Activated CD8-positive, alpha-beta T cell treated with anti-CD3 and anti-CD28 coated beads for 36 hours (primary cell): ENCODE results near the gene PABPN1L. TPM values are rescaled to one million over a fixed set of nuclear protein-coding genes. Genes with fewer than 3 reads are reported as not detected.

Experiments used
- ATAC-seq: fragments of 200-7000 bp; cut with Tn5 transposase; one replicate; pipeline ENCODE4 v1.10.0; 2021; ENCODE audit warnings: mild to moderate bottlenecking, moderate library complexity
- CTCF ChIA-PET: fragments of 350-600 bp; sonication (Branson Sonifier 250); formaldehyde crosslinking; loops from one replicate; lab custom pipeline; 2021; ENCODE audit warnings: antibody characterized with exemption; lab: Charles Lee
- POLR2A ChIA-PET: fragments of 350-600 bp; sonication (Branson Sonifier 250); formaldehyde crosslinking; loops from one replicate; lab custom pipeline; 2021; ENCODE audit warnings: antibody characterized with exemption; lab: Charles Lee
- DNase-seq: peaks from one replicate; pipeline ENCODE4 v3.0.0-alpha.2; 2020
- H3K27ac Mint-ChIP-seq: one replicate; pipeline ENCODE4 v1.8.0; 2021; ENCODE audit warnings: mild to moderate bottlenecking, mixed read lengths
- H3K27me3 Mint-ChIP-seq: one replicate; pipeline ENCODE4 v1.8.0; 2021; ENCODE audit warnings: mixed read lengths
- H3K36me3 Mint-ChIP-seq: one replicate; pipeline ENCODE4 v1.8.0; 2021; ENCODE audit warnings: low read depth, mixed read lengths
- H3K4me1 Mint-ChIP-seq: one replicate; pipeline ENCODE4 v1.8.0; 2021; ENCODE audit warnings: low read depth, mixed read lengths
- H3K4me3 Mint-ChIP-seq: one replicate; pipeline ENCODE4 v1.8.0; 2021; ENCODE audit warnings: mild to moderate bottlenecking, moderate library complexity, mixed read lengths
- H3K9me3 Mint-ChIP-seq: one replicate; pipeline ENCODE4 v1.8.0; 2021; ENCODE audit warnings: mixed read lengths
- CTCF ChIP-seq: fragments of 200-600 bp; IDR thresholded peaks from one replicate; pipeline ENCODE4 v1.8.0; 2022; ENCODE audit warnings: antibody characterized with exemption, mild to moderate bottlenecking
- intact Hi-C: fragments of 100-400 bp; cut with micrococcal nuclease; formaldehyde crosslinking; loops from one replicate; pipeline ENCODE4 v1.10.0; 2022
- total RNA-seq, 2 experiments: library from RNA; stranded (reverse); gene quantifications; one replicate each; pipeline ENCODE4 v1.2.3, GENCODE V29; 2021

Gene PABPN1L
- total RNA-seq, 2 experiments from 2014 or later: not detected

- Mint-ChIP-seq H3K4me3 (no peak overlapping the region), H3K4me1 (no peaks in the 10 kb centered on the region), H3K27ac (no peak overlapping the region), H3K36me3 (no peaks in the 10 kb centered on the region), H3K9me3 (no peaks in the 10 kb centered on the region), H3K27me3 (no peaks in the 10 kb centered on the region)
- intact Hi-C loops: no loop called here
- no peak for ATAC-seq
- POLR2A ChIA-PET: no interaction called here
- no peak for DNase-seq
- CTCF ChIA-PET: no interaction called here
- TF ChIP-seq CTCF: no peak
Observed at GRCh38 chr16:88837806-88838205, 28.7 kb downstream of the PABPN1L start.

GRCh38 chr16:88836791-88837190 lies 29.7 kb downstream of the PABPN1L start:
- Mint-ChIP-seq H3K36me3 (no peaks in the 10 kb centered on the region), H3K4me1 (no peaks in the 10 kb centered on the region), H3K27ac (no peak overlapping the region), H3K9me3 (no peaks in the 10 kb centered on the region), H3K4me3 (no peak overlapping the region), H3K27me3 (no peaks in the 10 kb centered on the region)
- intact Hi-C loops: no loop called here
- POLR2A ChIA-PET: no interaction called here
- no peak for TF ChIP-seq CTCF
- no peak for DNase-seq
- CTCF ChIA-PET: no interaction called here
- no peak for ATAC-seq

- no peak overlapping the region for H3K27ac Mint-ChIP-seq
- DNase-seq (no peak), ATAC-seq (no peak)
- POLR2A ChIA-PET: interaction anchor here (0.7 kb wide), 1 partner anchor 794 kb away, joined by 4 read pairs; no protein-coding TSS in a partner anchor
- intact Hi-C loops: no loop called here
- no peaks in the 10 kb centered on the region for H3K4me1 Mint-ChIP-seq
- H3K9me3 Mint-ChIP-seq: no peaks in the 10 kb centered on the region
- H3K27me3 Mint-ChIP-seq: no peaks in the 10 kb centered on the region
- no peak for TF ChIP-seq CTCF
- CTCF ChIA-PET: no interaction called here
- no peak overlapping the region for H3K4me3 Mint-ChIP-seq
- no peaks in the 10 kb centered on the region for H3K36me3 Mint-ChIP-seq
Observed at GRCh38 chr16:88835818-88836217, 30.6 kb downstream of the PABPN1L start.

- H3K36me3 Mint-ChIP-seq: no peaks in the 10 kb centered on the region
- TF ChIP-seq CTCF: no peak
- no peaks in the 10 kb centered on the region for H3K9me3 Mint-ChIP-seq
- DNase-seq (no peak), ATAC-seq (no peak)
- CTCF ChIA-PET: no interaction called here
- H3K27me3 Mint-ChIP-seq: no peaks in the 10 kb centered on the region
- H3K4me1 Mint-ChIP-seq: no peaks in the 10 kb centered on the region
- intact Hi-C loops: no loop called here
- no peak overlapping the region for H3K4me3 Mint-ChIP-seq
- POLR2A ChIA-PET: no interaction called here
- H3K27ac Mint-ChIP-seq: no peak overlapping the region
Observed at GRCh38 chr16:88835383-88835782, 31.1 kb downstream of the PABPN1L start.

- no peak for TF ChIP-seq CTCF
- ChIA-PET CTCF (no interaction called here), POLR2A (no interaction called here)
- H3K9me3 Mint-ChIP-seq: no peaks in the 10 kb centered on the region
- ATAC-seq: no peak
- no peak for DNase-seq
- H3K27ac Mint-ChIP-seq: no peak overlapping the region
- no peaks in the 10 kb centered on the region for H3K36me3 Mint-ChIP-seq
- no peak overlapping the region for H3K4me3 Mint-ChIP-seq
- no peaks in the 10 kb centered on the region for H3K27me3 Mint-ChIP-seq
- H3K4me1 Mint-ChIP-seq: no peaks in the 10 kb centered on the region
- intact Hi-C loops: no loop called here
Observed at GRCh38 chr16:88834670-88835069, 31.8 kb downstream of the PABPN1L start.
